Left ventricle myocardium inferior (tissue), 1 donor: ENCODE measurements around the gene ESPN. TPM values are rescaled to one million over a fixed set of nuclear protein-coding genes. Genes with fewer than 3 reads are reported as not detected.

ENCODE experiments used
- DNase-seq: peaks from one replicate; pipeline ENCODE4 v3.0.0-alpha.2; 2020
- H3K27ac ChIP-seq: fragments of 200-600 bp; replicated peaks from 2 replicates; pipeline ENCODE4 v1.8.0; 2021
- H3K27me3 ChIP-seq: fragments of 200-600 bp; 2 replicates; pipeline ENCODE4 v1.8.0; 2021; ENCODE audit warnings: low read depth
- H3K36me3 ChIP-seq: fragments of 200-600 bp; 2 replicates; pipeline ENCODE4 v1.8.0; 2021
- H3K4me1 ChIP-seq: fragments of 200-600 bp; 2 replicates; pipeline ENCODE4 v1.8.0; 2021
- H3K4me3 ChIP-seq: fragments of 200-600 bp; 2 replicates; pipeline ENCODE4 v1.8.0; 2021; ENCODE audit warnings: mild to moderate bottlenecking, moderate library complexity
- H3K9me3 ChIP-seq: fragments of 200-600 bp; replicated peaks from 2 replicates; pipeline ENCODE4 v1.8.0; 2021
- intact Hi-C: fragments of 100-400 bp; cut with micrococcal nuclease; formaldehyde crosslinking; loops from one replicate; pipeline ENCODE4 v1.11.0; 2022
- total RNA-seq: library from RNA; stranded (reverse); fragmentation: NEBNext Ultra II Directional; extraction: Animal tissue kit (Norgen Biotek cat#: 25700); gene quantifications from one replicate; pipeline ENCODE4 v1.2.1, GENCODE V29; 2021
- TF ChIP-seq, protein P1 (sequence below): fragments of 200-600 bp; IDR thresholded peaks from 2 replicates; pipeline ENCODE4 v1.8.0; 2021; ENCODE audit warnings: antibody characterized with exemption, mild to moderate bottlenecking, borderline replicate concordance
- donor health status: DM: no; HTN: yes; CAD: no; lungs with severe emphysema.

ESPN gene
- total RNA-seq, 1 donor from 2014 or later: 0.41 TPM

DNA sequence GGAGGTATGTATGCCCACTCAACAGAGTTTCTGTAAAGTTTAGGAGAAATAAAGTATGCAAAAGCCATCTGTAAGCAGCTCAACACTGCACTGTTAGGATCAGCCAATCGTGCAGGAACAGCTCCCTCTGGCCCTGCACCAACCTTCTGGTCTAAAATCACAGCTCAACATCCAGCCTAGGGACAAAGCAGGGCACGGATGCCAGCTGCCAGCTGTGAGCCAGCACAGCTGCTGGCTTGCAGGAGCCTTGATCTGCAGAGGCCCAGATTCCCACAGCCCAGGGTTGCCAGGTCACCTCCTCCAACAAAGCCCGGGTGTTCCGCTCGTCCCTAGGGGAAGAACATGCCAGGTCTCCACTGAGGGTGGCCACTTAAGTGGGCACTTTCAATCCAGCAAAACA lies 39.6 kb upstream of the ESPN start:
- Histone ChIP-seq H3K9me3 (peaks cover 8% of the 10 kb centered on the region), H3K4me3 (peak overlapping the region; percentile 28), H3K4me1 (peaks cover 16% of the 10 kb centered on the region), H3K36me3 (no peaks in the 10 kb centered on the region), H3K27ac (peak overlapping the region; percentile 62), H3K27me3 (no peaks in the 10 kb centered on the region)
- DNase-seq: peak; percentile 38
- intact Hi-C loops: no loop called here
- TF ChIP-seq, protein P1, sequence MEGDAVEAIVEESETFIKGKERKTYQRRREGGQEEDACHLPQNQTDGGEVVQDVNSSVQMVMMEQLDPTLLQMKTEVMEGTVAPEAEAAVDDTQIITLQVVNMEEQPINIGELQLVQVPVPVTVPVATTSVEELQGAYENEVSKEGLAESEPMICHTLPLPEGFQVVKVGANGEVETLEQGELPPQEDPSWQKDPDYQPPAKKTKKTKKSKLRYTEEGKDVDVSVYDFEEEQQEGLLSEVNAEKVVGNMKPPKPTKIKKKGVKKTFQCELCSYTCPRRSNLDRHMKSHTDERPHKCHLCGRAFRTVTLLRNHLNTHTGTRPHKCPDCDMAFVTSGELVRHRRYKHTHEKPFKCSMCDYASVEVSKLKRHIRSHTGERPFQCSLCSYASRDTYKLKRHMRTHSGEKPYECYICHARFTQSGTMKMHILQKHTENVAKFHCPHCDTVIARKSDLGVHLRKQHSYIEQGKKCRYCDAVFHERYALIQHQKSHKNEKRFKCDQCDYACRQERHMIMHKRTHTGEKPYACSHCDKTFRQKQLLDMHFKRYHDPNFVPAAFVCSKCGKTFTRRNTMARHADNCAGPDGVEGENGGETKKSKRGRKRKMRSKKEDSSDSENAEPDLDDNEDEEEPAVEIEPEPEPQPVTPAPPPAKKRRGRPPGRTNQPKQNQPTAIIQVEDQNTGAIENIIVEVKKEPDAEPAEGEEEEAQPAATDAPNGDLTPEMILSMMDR: no peak

DNA sequence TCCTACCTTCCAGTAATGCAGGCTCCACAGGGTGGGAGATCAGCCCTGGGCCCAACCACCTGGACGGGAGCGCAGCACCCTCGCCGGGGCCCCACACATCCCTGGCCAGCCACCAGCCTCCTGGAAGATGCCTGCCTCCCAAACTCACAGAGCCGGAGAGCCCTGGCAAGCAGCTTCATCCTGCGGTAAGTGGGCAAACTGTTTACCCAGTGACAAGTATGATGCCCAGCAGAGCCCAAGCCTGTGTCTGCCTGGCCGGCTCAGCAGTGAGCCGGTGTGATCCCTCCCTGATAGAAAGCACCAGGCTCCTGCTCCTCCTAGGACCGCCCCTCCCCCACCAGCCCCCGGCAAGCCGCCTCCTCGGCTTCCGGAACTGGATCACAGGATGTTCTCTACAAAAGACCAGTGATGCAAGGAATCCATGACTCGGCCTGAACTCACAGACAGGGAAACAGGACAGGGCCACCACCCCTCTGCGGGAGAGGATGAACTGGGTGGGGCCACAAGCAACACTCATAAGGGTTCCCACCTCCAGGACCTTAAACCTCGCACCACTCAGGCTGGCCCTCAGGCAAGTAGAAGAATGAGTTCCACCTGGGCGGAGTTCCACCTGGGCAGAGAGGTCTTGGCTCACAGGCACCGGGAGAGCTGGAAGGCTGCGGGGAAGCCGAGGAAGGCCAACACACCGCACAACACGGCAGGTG lies 38.9 kb upstream of the ESPN start:
- H3K27me3 ChIP-seq: no peaks in the 10 kb centered on the region
- peaks cover 16% of the 10 kb centered on the region for H3K4me1 ChIP-seq
- intact Hi-C loops: no loop called here
- H3K36me3 ChIP-seq: no peaks in the 10 kb centered on the region
- peak overlapping the region; percentile 62 for H3K27ac ChIP-seq
- peak overlapping the region; percentile 28 for H3K4me3 ChIP-seq
- TF ChIP-seq, protein P1: no peak
- DNase-seq: peak; percentile 42
- peaks cover under 1% of the 10 kb centered on the region for H3K9me3 ChIP-seq

DNA sequence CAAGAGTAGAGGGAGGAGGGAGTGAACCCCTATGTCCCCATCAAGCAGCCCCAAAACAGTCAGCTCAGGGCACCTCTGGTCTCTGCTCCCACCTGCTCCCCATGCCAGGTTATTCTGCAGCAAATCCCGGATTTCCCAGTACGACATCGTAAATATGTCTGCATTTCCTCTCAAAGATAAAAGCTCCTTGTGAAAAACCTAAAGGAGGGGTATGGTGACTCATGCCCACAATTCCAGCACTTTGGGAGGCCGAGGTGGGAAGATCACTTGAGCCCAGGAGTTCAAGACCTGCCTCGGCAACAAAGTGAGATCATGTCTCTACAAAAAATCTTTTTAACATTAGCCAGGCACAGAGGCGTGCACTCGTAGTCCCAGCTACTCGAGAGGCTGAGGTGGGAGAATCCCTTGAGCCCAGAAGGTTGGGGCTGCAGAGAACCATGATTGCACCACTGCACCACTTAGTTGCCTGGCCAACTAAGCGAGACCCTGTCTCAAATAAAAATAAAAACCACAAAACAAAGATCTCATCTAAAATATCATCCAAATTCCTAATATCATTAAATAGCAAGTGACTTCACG lies 38.1 kb upstream of the ESPN start:
- Histone ChIP-seq H3K27ac (peak overlapping the region; percentile 62), H3K36me3 (no peaks in the 10 kb centered on the region), H3K4me1 (peaks cover 16% of the 10 kb centered on the region), H3K4me3 (no peak overlapping the region), H3K27me3 (no peaks in the 10 kb centered on the region), H3K9me3 (no peaks in the 10 kb centered on the region)
- intact Hi-C loops: no loop called here
- TF ChIP-seq, protein P1: no peak
- no peak for DNase-seq

DNA sequence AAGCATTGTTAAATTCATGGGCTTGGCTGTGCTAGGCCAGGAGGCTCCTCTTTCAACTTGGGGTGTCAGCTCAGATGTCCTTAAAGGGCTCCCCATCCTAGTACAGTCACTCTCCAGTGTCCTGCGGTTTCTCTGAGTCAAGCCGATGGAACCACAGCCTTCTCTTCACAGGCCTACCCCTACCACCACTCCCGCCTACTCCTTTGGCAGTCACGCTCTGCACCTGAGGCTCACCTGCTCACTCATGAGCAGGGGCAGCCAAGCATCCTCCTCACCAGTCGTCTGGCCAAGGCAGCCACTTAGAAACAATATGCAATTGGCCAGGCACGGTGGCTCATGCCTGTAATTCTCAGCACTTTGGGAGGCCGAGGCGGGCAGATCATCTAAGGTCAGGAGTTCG lies 34.6 kb upstream of the ESPN start:
- Histone ChIP-seq H3K9me3 (no peaks in the 10 kb centered on the region), H3K4me1 (peaks cover 27% of the 10 kb centered on the region), H3K27ac (no peak overlapping the region), H3K4me3 (no peak overlapping the region), H3K36me3 (no peaks in the 10 kb centered on the region), H3K27me3 (no peaks in the 10 kb centered on the region)
- intact Hi-C loops: no loop called here
- TF ChIP-seq, protein P1: no peak
- no peak for DNase-seq

DNA sequence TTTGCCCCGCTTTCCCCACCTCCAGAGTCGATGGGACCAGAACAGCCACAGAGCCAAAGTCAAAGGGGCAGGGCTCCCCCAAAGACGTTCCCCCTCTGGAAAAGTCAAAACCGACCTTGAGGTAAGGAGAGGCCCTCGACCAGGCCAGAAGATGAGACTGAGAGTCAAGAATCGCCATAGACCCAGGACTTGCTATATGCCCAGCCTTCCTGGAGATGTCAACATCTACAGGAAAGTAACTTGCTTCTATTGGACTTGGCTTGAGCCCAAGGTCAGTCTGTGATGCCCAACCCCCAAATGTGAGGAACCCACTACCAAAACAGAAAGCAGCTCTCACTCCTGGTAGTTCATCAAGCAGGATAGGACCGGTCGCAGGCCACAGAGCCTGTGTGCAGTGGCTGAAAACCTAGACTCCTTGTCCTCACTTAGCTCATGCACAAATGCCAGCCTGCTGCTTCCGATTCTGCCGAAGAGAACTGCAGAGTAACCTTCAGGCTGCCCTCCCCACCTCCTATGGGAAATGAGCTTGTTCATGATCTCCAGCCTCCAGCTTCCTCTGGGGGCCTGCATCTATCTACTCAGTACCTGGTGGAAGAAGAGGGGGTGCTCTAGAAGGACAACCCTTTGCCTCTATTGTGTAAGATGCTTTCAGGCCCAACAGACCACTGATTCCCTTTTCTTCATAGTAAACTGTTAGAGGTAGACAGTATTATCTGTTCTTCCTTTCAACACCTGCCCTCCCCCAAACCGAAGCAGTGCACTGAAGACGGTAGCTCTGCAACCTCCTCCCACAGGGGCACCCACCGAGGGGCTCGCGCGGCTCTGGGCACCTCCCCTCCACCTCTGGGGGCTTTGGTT lies 32.4 kb upstream of the ESPN start:
- DNase-seq: no peak
- Histone ChIP-seq H3K36me3 (no peaks in the 10 kb centered on the region), H3K27me3 (no peaks in the 10 kb centered on the region), H3K4me3 (peak overlapping the region; percentile 71), H3K4me1 (peaks cover 16% of the 10 kb centered on the region), H3K27ac (peak overlapping the region; percentile 97), H3K9me3 (no peaks in the 10 kb centered on the region)
- intact Hi-C loops: no loop called here
- TF ChIP-seq, protein P1: no peak
